ENCODE results near the gene SRPRB.

- no peak for TF ChIP-seq POLR2A (IDR thresholded peaks at IDR 0.05; ENCODE audit: low read depth, low read length)
- TF ChIP-seq TAF1 (IDR thresholded peaks at IDR 0.05; ENCODE audit: borderline replicate concordance, low read depth, low read length), result no peak
Measured at GRCh38 chr3:133820129-133820528, 14.5 kb downstream of the SRPRB start.
